Cardiac fibroblast (primary cell): ENCODE data around the gene NDUFS6.

ENCODE experiments used
- DNase-seq, 2 donors: peaks; one replicate each; pipeline versions ENCODE4 v3.0.0 to v3.0.0-alpha.2; 2010; ENCODE audit warnings: low read depth in 2 of 2
- H3K4me3 ChIP-seq, 2 donors: replicated peaks in 1 of 2; 1 replicate in 1 of 2; 2 replicates in 1 of 2; pipeline ENCODE4 v1.5.1; 2011; ENCODE audit warnings: low read depth in 2 of 2, low read length in 2 of 2, mild to moderate bottlenecking in 2 of 2, moderate library complexity in 1 of 2
- TF ChIP-seq, protein P1 (sequence below): IDR thresholded peaks from one replicate; pipeline ENCODE4 v1.5.1; 2011; ENCODE audit warnings: low read depth, mild to moderate bottlenecking, low read length, inconsistent platforms

Gene NDUFS6

DNA sequence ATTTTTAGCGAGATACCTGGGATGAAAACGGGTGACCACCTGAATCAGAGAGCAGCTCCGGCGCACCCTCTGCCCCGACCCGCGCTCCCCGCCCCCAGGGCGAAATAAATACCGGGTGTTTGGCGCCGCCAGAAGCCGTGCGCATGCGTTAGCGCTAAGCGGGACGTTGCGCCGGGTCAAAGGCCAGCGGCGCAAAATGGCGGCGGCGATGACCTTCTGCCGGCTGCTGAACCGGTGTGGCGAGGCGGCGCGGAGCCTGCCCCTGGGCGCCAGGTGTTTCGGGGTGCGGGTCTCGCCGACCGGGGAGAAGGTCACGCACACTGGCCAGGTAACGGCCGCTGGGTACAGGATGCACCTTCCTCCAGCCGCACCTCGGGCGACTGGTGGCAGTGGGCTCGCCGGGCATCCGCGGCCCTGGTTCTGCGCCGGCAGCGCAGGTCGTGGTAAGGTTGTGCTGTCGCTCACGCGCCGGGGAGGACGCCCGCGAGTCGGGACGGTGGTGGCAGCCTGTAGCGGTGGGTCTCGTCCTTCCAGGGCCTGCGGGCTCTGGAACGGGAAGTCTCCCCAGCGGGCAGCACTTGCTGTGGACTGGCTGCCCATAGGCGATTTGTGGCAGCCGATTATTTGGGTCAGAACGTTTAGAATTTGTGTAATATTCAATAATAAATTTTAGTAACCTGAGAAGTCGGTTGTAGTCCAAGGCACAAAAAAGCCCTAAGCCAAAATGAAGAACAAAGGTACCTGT lies at the start of gene NDUFS6:
NDUFS6 (plus strand) TSS at position 186 of the 745 bp plus-strand sequence; CDS start at position 197, 11 bp downstream.
- peak within 1 kb of the TSS; percentile 76 to 96 for H3K4me3 ChIP-seq
- peak; percentile 69 for DNase-seq
- TF ChIP-seq, protein P1, sequence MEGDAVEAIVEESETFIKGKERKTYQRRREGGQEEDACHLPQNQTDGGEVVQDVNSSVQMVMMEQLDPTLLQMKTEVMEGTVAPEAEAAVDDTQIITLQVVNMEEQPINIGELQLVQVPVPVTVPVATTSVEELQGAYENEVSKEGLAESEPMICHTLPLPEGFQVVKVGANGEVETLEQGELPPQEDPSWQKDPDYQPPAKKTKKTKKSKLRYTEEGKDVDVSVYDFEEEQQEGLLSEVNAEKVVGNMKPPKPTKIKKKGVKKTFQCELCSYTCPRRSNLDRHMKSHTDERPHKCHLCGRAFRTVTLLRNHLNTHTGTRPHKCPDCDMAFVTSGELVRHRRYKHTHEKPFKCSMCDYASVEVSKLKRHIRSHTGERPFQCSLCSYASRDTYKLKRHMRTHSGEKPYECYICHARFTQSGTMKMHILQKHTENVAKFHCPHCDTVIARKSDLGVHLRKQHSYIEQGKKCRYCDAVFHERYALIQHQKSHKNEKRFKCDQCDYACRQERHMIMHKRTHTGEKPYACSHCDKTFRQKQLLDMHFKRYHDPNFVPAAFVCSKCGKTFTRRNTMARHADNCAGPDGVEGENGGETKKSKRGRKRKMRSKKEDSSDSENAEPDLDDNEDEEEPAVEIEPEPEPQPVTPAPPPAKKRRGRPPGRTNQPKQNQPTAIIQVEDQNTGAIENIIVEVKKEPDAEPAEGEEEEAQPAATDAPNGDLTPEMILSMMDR = no peak

DNA sequence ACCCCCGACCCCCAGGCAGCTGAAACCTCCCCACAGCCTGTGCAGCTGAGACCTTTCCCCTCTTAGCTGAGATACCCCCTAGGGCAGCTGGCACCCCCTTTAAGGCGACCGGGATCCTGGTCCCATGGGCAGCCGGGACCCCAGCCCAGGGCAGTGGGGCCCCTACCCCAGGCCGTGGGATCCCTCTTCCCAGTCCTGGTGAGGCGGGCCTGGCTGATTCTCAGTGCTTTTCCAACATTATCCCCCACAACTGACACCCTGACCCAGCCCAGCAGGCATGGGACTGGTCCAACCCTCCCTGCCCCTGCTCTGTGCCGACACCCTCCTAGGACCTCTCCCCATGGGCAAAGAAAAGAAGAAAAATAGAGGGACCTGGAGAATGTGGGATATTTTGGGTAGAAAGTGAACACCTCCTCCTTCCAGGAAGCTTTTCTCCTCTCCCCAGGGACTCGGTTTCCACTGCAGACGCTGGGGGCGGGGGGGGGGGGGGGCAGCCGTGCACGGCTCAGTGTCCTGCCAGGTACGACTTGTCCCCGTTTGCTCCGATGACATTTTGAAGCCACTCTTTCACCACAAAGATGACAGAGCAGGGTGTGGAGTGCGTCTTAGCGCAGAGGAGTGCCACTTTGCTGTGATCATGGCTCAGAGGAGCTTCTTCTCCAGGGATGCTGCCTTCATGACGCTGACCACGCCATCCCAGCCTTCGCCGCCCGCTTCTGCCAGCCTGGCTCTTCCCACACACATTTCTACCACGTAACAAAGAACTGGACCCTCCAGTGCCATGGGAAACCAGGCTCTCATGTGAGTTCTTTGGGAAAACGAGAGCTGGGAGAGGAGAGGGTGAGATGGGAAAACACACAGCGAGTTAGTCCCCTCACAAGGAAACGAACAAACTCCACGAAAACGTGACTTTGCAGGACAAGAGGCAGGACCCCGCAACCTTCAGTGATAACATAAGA lies 49.1 kb upstream of the NDUFS6 start:
- H3K4me3 ChIP-seq = no peak overlapping the region
- TF ChIP-seq, protein P1 = no peak
- no peak for DNase-seq

DNA sequence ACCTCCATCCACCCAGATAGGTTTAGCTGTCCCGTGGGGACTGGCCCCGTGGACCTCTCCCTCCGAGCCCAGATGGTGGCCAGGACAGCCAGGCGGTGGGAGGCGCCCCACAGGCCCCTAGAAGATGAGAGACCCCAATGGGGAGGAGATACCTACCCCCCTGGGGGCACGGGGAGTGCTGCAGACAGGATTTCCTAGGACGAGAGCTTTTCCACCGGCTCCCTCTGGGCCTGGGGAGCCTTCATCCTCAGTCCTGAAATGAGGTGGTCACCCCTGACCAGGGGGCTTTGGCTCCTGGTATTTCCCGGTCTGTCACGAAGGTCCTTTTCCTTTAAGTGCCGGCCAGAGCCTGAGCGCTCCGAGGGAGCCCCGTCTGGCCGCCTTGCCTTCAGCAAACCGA lies 48.3 kb upstream of the NDUFS6 start:
- DNase-seq = no peak
- no peak overlapping the region for H3K4me3 ChIP-seq
- TF ChIP-seq, protein P1 = no peak

DNA sequence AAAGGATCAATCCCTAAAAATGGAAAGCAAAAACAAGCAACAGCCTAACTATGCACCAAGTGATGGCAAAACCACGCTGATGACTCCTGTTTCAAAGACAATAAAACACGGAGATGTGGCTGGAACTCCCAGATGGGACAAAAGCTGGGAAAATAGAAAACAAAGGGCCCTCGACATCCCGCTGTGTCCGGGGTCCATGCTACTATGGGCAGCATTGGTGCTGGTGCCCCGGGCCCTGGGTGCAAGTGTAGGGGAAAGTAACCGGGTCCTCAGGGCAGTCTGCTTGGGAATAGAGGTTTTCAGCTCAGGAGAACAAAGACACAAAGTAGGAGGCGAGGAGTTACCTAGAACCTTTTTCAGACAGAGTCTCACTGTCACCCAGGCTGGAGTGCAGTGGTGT lies 47.7 kb upstream of the NDUFS6 start:
- H3K4me3 ChIP-seq = no peak overlapping the region
- TF ChIP-seq, protein P1 = no peak
- no peak for DNase-seq

- no peak for DNase-seq
- TF ChIP-seq, protein P1 = no peak
Observed at GRCh38 chr5:1754531-1755220, 46.5 kb upstream of the NDUFS6 start.

DNA sequence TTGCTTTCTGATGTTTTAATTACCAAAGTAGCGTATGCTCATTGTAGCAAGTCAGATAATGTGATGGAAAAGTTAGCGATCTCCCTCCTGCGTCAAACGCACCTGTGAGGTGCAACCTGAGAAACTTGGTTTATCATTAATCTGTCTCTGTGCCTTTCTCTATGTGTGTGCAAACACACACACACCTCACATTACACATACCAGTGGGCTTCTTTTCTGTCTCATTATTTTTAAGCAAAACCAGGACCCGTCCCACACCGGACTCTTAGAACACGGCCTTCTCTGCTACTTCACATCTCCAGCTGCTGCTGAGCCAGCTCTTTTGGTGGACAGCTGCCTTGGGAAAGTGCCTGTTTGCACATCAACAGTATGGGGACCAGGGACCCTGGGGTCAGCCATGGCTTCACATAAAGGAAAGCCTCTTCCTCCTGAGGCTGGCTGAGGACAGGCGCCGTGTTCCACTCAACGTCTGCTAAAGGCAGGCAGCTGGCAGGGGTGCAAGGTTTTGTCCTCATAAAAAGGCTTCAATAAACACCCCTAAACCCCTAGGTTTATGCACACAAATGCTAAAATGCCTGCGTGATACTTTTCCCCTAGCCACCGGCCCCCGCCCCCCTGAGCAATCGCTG lies 45.8 kb upstream of the NDUFS6 start:
- no peak for DNase-seq
- no peak overlapping the region for H3K4me3 ChIP-seq
- TF ChIP-seq, protein P1 = no peak

More at GRCh38 chr5:1754531-1755220, 46.5 kb upstream of the NDUFS6 start:
- no peak overlapping the region for H3K4me3 ChIP-seq
